Fibroblast of lung (primary cell): Measurements from ENCODE around the gene CENPF.

Experiments
- CTCF ChIP-seq, 2 donors: IDR thresholded peaks in 1 of 2; conservative IDR thresholded peaks in 1 of 2; 1 replicate in 1 of 2; 2 replicates in 1 of 2; pipeline ENCODE4 v1.5.1; 2011 to 2012; ENCODE audit warnings: low read length in 2 of 2, control low read depth in 1 of 2, inconsistent platforms in 1 of 2, low read depth in 1 of 2, mild to moderate bottlenecking in 1 of 2
- EZH2 ChIP-seq: IDR thresholded peaks from 2 replicates; pipeline ENCODE4 v1.5.1; 2012; ENCODE audit warnings: low read length, control low read depth, mild to moderate bottlenecking; ENCODE audit errors: missing control alignments

DNA sequence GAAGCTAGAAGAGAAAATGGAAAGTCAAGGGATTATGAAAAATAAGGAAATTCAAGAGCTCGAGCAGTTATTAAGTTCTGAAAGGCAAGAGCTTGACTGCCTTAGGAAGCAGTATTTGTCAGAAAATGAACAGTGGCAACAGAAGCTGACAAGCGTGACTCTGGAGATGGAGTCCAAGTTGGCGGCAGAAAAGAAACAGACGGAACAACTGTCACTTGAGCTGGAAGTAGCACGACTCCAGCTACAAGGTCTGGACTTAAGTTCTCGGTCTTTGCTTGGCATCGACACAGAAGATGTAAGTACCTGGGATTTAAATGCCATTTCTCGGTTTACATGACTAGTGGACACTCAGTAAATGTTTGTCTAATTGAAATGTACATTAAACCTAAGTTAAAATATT, 40.0 kb downstream of the CENPF start:
- TF ChIP-seq CTCF (conservative IDR thresholded peaks at IDR 0.05 in 1 of 2, IDR thresholded peaks at IDR 0.05 in 1 of 2; ENCODE audit: low read depth in 1 of 2, low read length in 2 of 2) = no peak
- no peak for TF ChIP-seq EZH2
